Head of caudate nucleus (tissue), 42 donors: ENCODE data around the gene SPINK1.

ENCODE experiments used
- DNase-seq, 42 donors: peaks; one replicate each; pipeline versions ENCODE4 v3.0.0 to v3.0.0-alpha.2; 2020 to 2021; ENCODE audit warnings: mixed read lengths in 7 of 42
- intact Hi-C: fragments of 100-400 bp; cut with DNase I; formaldehyde crosslinking; loops from one replicate; pipeline ENCODE4 v1.15.0; 2022

SPINK1 gene

DNA sequence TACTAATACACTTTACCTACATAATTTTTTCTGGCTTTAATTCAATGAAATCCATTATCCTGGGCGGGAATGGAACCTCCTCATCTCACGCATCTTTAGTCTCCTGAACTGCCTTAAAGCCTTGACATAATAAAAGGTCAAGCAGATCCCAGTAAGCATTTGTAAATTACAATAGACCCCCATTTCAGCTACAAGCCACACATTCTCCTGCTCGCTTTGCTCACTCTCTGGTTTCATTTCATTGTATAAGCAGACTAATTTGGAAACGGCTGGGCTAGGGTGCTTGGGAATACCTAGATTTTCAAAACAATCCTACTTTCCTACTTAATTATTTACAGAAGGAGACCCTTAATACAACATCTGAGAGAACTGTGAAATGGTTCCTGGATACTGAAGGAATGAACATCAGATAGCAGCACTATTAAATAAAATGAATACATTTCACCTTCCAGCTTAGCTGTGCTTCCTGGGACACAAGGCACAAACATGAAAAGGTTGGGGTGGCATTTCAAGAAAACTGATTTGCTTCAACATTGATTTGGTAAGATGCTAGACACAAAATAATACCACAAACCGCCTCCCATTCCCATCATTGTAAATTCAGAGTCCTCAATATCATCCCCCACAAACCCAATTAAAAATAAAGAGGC, 50.4 kb downstream of the SPINK1 start:
- peak in 4 of 42 donors; percentile 4 to 28 (median 20) for DNase-seq
- intact Hi-C loops, result loop anchor here (5.0 kb wide), 1 partner anchor 44 kb away; no protein-coding TSS in a partner anchor

DNA sequence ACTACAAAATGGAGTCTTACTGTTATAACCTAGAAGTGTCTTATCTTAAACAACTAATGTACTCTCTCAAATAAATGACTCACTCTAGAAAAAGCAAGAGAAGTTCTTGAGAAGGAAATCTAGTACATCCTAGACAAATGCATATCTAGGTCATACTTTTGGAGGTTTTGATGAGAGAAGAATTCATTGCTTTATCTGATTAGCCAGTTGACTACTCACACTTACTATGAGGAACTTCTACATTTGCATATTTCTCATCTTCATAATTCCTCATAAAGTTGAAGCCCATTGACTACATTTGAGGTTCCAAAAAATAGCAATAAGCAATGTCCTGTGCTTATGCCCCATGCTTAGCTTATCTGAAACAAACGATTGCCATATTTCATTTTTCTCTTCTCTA, 51.8 kb downstream of the SPINK1 start:
- intact Hi-C loops, result loop anchor here (5.0 kb wide), 1 partner anchor 42 kb away; no protein-coding TSS in a partner anchor
- DNase-seq, result no peak

DNA sequence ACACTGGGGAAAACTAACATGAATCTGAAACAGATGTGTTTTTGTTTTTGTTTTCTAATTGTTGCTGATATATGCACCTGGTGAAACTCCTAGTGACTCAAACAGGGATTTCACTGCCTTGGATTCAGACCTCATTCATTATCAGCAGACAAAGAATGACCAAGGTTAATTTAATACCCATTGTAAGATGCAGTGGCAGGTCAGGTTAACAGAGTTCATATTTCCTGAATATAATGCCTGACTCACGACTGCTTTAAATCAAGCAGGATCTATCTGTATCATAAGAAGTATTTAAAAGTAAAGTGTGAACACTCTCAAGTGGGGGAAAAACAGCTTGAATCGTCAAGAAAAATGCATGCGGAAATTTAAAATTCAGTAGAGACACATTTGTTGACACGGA, 54.5 kb downstream of the SPINK1 start:
- no peak for DNase-seq
- intact Hi-C loops, result no loop called here
